Smooth muscle cell (in vitro differentiated cells): ENCODE results near the gene FLT1. TPM values are rescaled to one million over a fixed set of nuclear protein-coding genes. Genes with fewer than 3 reads are reported as not detected.

Source experiments
- DNase-seq: peaks from one replicate; lab custom pipeline; 2025; ENCODE audit not compliant: unreplicated experiment; lab: John Stamatoyannopoulos, UW
- H2AFZ ChIP-seq: fragments of 200-600 bp; sonication (generic); 2 replicates; pipeline ENCODE4 v1.6.0; 2016; ENCODE audit warnings: antibody characterized with exemption, low read depth, mild to moderate bottlenecking
- H3F3A ChIP-seq: fragments of 200-600 bp; sonication (generic); 2 replicates; pipeline ENCODE4 v1.6.0; 2017; ENCODE audit warnings: antibody characterized with exemption, low read depth
- H3K27ac ChIP-seq: fragments of 200-600 bp; sonication (generic); 2 replicates; pipeline ENCODE4 v1.5.1; 2016; ENCODE audit warnings: low read depth, mild to moderate bottlenecking
- H3K27me3 ChIP-seq: fragments of 200-600 bp; sonication (generic); 2 replicates; pipeline ENCODE4 v1.6.1; 2016; ENCODE audit warnings: low read depth, mild to moderate bottlenecking
- H3K36me3 ChIP-seq: fragments of 200-600 bp; sonication (generic); 2 replicates; pipeline ENCODE4 v1.5.1; 2016; ENCODE audit warnings: low read depth
- H3K4me1 ChIP-seq: fragments of 200-600 bp; sonication (generic); 2 replicates; pipeline ENCODE4 v1.5.1; 2016; ENCODE audit warnings: low read depth
- H3K4me2 ChIP-seq: fragments of 200-600 bp; sonication (generic); 2 replicates; pipeline ENCODE4 v1.6.0; 2016; ENCODE audit warnings: mild to moderate bottlenecking
- H3K4me3 ChIP-seq: fragments of 200-600 bp; sonication (generic); 2 replicates; pipeline ENCODE4 v1.5.1; 2016; ENCODE audit warnings: mild to moderate bottlenecking
- H3K79me2 ChIP-seq: fragments of 200-600 bp; sonication (generic); 2 replicates; pipeline ENCODE4 v1.6.0; 2016; ENCODE audit warnings: low read depth, mild to moderate bottlenecking
- H3K9ac ChIP-seq: fragments of 200-600 bp; sonication (generic); 2 replicates; pipeline ENCODE4 v1.6.0; 2016; ENCODE audit warnings: low read depth
- H3K9me3 ChIP-seq: fragments of 200-600 bp; sonication (generic); replicated peaks from 2 replicates; pipeline ENCODE4 v1.5.1; 2016; ENCODE audit warnings: low read depth
- H4K20me1 ChIP-seq: fragments of 200-600 bp; sonication (generic); 2 replicates; pipeline ENCODE4 v1.6.0; 2016; ENCODE audit warnings: low read depth
- WGBS: methylation state at CpG from one replicate; pipeline ENCODE4 v1.1.7; 2016; ENCODE audit warnings: low lambda C conversion rate; 5-methylcytosine and 5-hydroxymethylcytosine counted together
- polyA plus RNA-seq: library from polyadenylated mRNA; unstranded; fragments of >200 nt; fragmentation: Nextera tagmentation; extraction: Ambion mirVana; gene quantifications from 2 replicates; pipeline ENCODE4 v1.2.1, GENCODE V29; 2016
- total RNA-seq: library from RNA; depleted of rRNA; stranded (reverse); fragments of >200 nt; gene quantifications from 2 replicates; pipeline ENCODE4 v1.2.3, GENCODE V29; 2014
- TF ChIP-seq, protein P1 (sequence below): fragments of 200-600 bp; sonication (generic); IDR thresholded peaks from 2 replicates; pipeline ENCODE4 v1.5.1; 2017; ENCODE audit warnings: borderline replicate concordance, mild to moderate bottlenecking, antibody characterized with exemption; ENCODE audit not compliant: insufficient read depth, poor library complexity, severe bottlenecking

FLT1 gene
- total and polyA plus RNA-seq, 2 experiments from 2014 or later = 495 to 738 TPM

DNA sequence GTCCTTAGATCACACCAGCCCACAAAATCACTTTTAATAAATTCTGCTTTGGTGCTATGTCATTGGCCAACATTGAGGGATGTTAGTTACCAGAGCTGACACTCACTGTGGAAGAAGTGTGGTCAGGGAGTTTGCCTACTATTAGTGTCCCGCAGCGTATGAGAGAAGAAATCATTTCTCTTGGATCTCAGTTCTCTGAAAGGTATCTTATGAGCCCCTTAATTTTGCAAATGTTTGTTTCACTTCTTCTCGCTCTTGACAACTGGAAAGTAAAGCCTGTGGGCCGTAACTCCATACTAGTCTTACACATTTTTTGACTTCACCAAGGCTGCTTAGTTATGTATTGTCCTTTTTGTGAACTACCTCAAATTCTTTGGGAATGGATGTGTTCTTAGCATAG, 80.9 kb downstream of the FLT1 start:
- no peak overlapping the region for H3K9ac ChIP-seq
- no peaks in the 10 kb centered on the region for H3K36me3 ChIP-seq
- peaks cover 35% of the 10 kb centered on the region for H3F3A ChIP-seq
- DNase-seq = no peak
- no peaks in the 10 kb centered on the region for H3K4me1 ChIP-seq
- no peak overlapping the region for H3K4me3 ChIP-seq
- H3K4me2 ChIP-seq = no peak overlapping the region
- peak overlapping the region; percentile 73 for H3K27ac ChIP-seq
- no peaks in the 10 kb centered on the region for H3K27me3 ChIP-seq
- H3K9me3 ChIP-seq = no peaks in the 10 kb centered on the region
- peaks cover 84% of the 10 kb centered on the region for H3K79me2 ChIP-seq
- peaks cover 98% of the 10 kb centered on the region for H4K20me1 ChIP-seq
- WGBS = 96% methylated on average over 4 of the region's 4 CpGs
- no peak overlapping the region for H2AFZ ChIP-seq
- TF ChIP-seq, protein P1, sequence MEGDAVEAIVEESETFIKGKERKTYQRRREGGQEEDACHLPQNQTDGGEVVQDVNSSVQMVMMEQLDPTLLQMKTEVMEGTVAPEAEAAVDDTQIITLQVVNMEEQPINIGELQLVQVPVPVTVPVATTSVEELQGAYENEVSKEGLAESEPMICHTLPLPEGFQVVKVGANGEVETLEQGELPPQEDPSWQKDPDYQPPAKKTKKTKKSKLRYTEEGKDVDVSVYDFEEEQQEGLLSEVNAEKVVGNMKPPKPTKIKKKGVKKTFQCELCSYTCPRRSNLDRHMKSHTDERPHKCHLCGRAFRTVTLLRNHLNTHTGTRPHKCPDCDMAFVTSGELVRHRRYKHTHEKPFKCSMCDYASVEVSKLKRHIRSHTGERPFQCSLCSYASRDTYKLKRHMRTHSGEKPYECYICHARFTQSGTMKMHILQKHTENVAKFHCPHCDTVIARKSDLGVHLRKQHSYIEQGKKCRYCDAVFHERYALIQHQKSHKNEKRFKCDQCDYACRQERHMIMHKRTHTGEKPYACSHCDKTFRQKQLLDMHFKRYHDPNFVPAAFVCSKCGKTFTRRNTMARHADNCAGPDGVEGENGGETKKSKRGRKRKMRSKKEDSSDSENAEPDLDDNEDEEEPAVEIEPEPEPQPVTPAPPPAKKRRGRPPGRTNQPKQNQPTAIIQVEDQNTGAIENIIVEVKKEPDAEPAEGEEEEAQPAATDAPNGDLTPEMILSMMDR = no peak

DNA sequence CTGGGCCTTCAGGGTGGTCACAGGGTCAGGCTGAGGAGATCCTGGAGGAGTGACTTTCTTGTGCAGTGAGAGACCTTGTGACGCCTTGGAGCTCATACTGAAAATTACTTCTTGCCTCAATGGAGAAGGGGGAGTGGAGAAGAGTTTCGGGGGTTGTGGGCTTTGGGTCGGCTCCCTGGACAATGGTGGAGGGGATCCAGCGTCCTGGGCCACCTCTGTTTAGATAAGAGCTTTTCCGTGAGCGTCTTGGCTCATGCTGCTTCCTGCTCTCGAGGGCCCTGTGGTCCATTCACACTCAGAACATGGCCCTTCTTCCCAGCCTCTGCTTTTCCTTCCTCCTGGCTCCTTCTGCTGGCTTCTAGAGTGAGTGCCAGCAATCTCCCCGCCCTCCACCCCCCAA, 81.9 kb downstream of the FLT1 start:
- no peak overlapping the region for H3K4me3 ChIP-seq
- no peak overlapping the region for H3K9ac ChIP-seq
- H3K9me3 ChIP-seq = no peaks in the 10 kb centered on the region
- WGBS = 70% methylated on average over 8 of the region's 8 CpGs
- no peak overlapping the region for H2AFZ ChIP-seq
- H3K4me2 ChIP-seq = no peak overlapping the region
- TF ChIP-seq, protein P1 = no peak
- no peaks in the 10 kb centered on the region for H3K27me3 ChIP-seq
- H3F3A ChIP-seq = peaks cover 45% of the 10 kb centered on the region
- H3K79me2 ChIP-seq = peaks cover 74% of the 10 kb centered on the region
- H3K4me1 ChIP-seq = no peaks in the 10 kb centered on the region
- H3K27ac ChIP-seq = peak overlapping the region; percentile 73
- DNase-seq = no peak
- H4K20me1 ChIP-seq = peaks cover 98% of the 10 kb centered on the region
- no peaks in the 10 kb centered on the region for H3K36me3 ChIP-seq

DNA sequence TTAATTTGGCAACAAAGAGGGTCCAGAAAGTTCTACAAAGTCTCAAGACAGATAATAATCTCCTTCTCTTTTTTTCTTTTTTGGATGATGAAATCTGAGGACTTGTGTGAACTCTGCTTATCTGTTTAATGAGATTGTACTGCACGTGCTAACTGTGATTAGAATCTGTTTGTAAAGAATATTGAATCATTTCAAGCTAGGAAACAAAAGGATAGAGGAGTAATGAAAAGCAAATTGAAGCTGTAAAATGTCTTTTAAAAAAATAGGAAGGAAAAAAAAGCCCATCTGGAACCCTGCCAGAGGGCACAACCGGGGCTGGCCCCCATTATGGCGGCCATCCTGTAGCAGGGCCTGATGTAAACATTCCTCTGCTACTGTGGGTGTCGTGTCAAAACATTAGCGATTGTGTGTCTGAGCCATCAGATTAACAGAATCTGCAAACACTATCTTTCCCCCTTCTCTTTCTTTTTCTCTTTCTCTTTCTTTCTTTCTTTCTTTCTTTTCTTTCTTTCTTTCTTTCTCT, 83.0 kb downstream of the FLT1 start:
- Histone ChIP-seq H2AFZ (no peak overlapping the region), H3K79me2 (peaks cover 63% of the 10 kb centered on the region)

More for the DNA sequence above, 83.0 kb downstream of the FLT1 start:
- peaks cover 50% of the 10 kb centered on the region for H3F3A ChIP-seq
- WGBS = 19% methylated on average over 5 of the region's 5 CpGs
- no peaks in the 10 kb centered on the region for H3K27me3 ChIP-seq
- no peak overlapping the region for H3K4me3 ChIP-seq
- TF ChIP-seq, protein P1 = no peak
- no peaks in the 10 kb centered on the region for H3K9me3 ChIP-seq
- H4K20me1 ChIP-seq = peaks cover 98% of the 10 kb centered on the region
- H3K4me1 ChIP-seq = no peaks in the 10 kb centered on the region
- no peaks in the 10 kb centered on the region for H3K36me3 ChIP-seq
- no peak overlapping the region for H3K4me2 ChIP-seq
- peak overlapping the region; percentile 73 for H3K27ac ChIP-seq
- H3K9ac ChIP-seq = no peak overlapping the region
- DNase-seq = no peak
